Stomach (tissue), 19 donors: ENCODE data around the gene RMC1. TPM values are rescaled to one million over a fixed set of nuclear protein-coding genes. Genes with fewer than 3 reads are reported as not detected.

Experiments used
- DNase-seq, 2 donors: peaks; one replicate each; pipeline versions ENCODE4 v3.0.0 to v3.0.0-alpha.2; 2013 to 2019
- H3K27ac ChIP-seq, 5 donors: fragments of 200-600 bp in 4 of 5; sonication (generic) in 4 of 5; one replicate each; pipeline ENCODE4 v1.5.1; 2013 to 2019; ENCODE audit warnings: mild to moderate bottlenecking in 1 of 5, moderate library complexity in 1 of 5
- H3K27me3 ChIP-seq, 3 donors: fragments of 200-600 bp; sonication (generic); one replicate each; pipeline ENCODE4 v1.5.1; 2017 to 2019; ENCODE audit warnings: mixed run types in 1 of 3
- H3K36me3 ChIP-seq, 4 donors: fragments of 200-600 bp; sonication (generic); 1 replicate in 3 of 4; 2 replicates in 1 of 4; pipeline ENCODE4 v1.5.1; 2016 to 2019
- H3K4me1 ChIP-seq, 4 donors: fragments of 200-600 bp; sonication (generic); one replicate each; pipeline ENCODE4 v1.5.1; 2016 to 2019
- H3K4me3 ChIP-seq, 4 donors: fragments of 200-600 bp; sonication (generic) in 3 of 4; one replicate each; pipeline ENCODE4 v1.5.1; 2016 to 2019; ENCODE audit warnings: mild to moderate bottlenecking in 1 of 4
- H3K9me3 ChIP-seq, 4 donors: fragments of 200-600 bp; sonication (generic); one replicate each; pipeline ENCODE4 v1.5.1; 2016 to 2019
- EP300 ChIP-seq: sonication (generic); formaldehyde crosslinking; IDR thresholded peaks from one replicate; pipeline ENCODE4 v1.6.1; 2017; ENCODE audit warnings: antibody characterized with exemption
- POLR2A ChIP-seq, 4 donors: fragments of 450-650 bp; IDR thresholded peaks; one replicate each; pipeline ENCODE4 v1.6.1; 2016; ENCODE audit warnings: antibody characterized with exemption in 4 of 4, control low read depth in 2 of 4, mild to moderate bottlenecking in 1 of 4, moderate library complexity in 1 of 4
- POLR2AphosphoS5 ChIP-seq, 3 donors: sonication (generic); formaldehyde crosslinking; IDR thresholded peaks; one replicate each; pipeline ENCODE4 v1.6.1; 2016; ENCODE audit warnings: antibody characterized with exemption in 3 of 3
- WGBS, 5 donors: extraction: QIAGEN DNeasy Blood & Tissue Kit in 3 of 5; methylation state at CpG; one replicate each; pipeline versions ENCODE4 v1.1.5 to v1.1.7; 2013 to 2018; 5-methylcytosine and 5-hydroxymethylcytosine counted together
- intact Hi-C: fragments of 100-400 bp; cut with DNase I; formaldehyde crosslinking; loops from one replicate; pipeline ENCODE4 v1.15.1; 2023; ENCODE audit warnings: low total_unique reads
- long read RNA-seq, 10 donors: transcript quantifications; one replicate each; lab custom pipeline, GENCODE V29; 2026
- polyA plus RNA-seq, 3 donors: library from polyadenylated mRNA; stranded (reverse); fragments of 200-250 nt; gene quantifications; one replicate each; pipeline ENCODE4 v1.2.3, GENCODE V29; 2013
- total RNA-seq, 5 donors: library from RNA; depleted of rRNA; stranded (reverse); fragments of >200 nt; gene quantifications; one replicate each; pipeline versions ENCODE4 v1.1.0 to v1.2.3, GENCODE V29; 2014 to 2016
- TF ChIP-seq, protein P1 (sequence below), 7 experiments: fragments of 450-650 bp in 4 of 7; fragments of 200-600 bp in 3 of 7; sonication (generic) in 3 of 7; IDR thresholded peaks; one replicate each; pipeline ENCODE4 v1.5.1; 2016 to 2019; ENCODE audit warnings: antibody characterized with exemption in 7 of 7, control low read depth in 2 of 7, mild to moderate bottlenecking in 1 of 7
- donor health status: healthy with polysubstance abuse.
- donor health status: Bipolar disorder and iron deficiency.
- donor health status: healthy.

Gene RMC1
- total RNA-seq (10 to 100 TPM in 4 of 5 donors, under 1 TPM in 1; 0.87 to 39.5 (median 25.7) TPM), polyA plus RNA-seq (10 to 100 TPM; 29.2 to 41.2 (median 35.6) TPM)
- long read RNA-seq, donor 1, partial matches to known transcripts: 0 of 1 reads
- long read RNA-seq, donor 1, other reads (novel, unspliced or antisense): 0 of 1 reads
- long read RNA-seq, donor 2, partial matches to known transcripts: 0 of 2 reads
- long read RNA-seq, donor 2, other reads (novel, unspliced or antisense): 0 of 2 reads
- long read RNA-seq, donor 3, partial matches to known transcripts: 0 of 3 reads
- long read RNA-seq, donor 3, other reads (novel, unspliced or antisense): 0 of 3 reads
- long read RNA-seq, donor 4: 0 reads
- long read RNA-seq, donor 5, partial matches to known transcripts: 5 of 8 reads
- long read RNA-seq, donor 5, other reads (novel, unspliced or antisense): 0 of 8 reads
- long read RNA-seq, donor 6, transcript RMC1-201 (20 exons, 2,162 nt): major isoform, 6 of 8 reads
- long read RNA-seq, donor 6, partial matches to known transcripts: 0 of 8 reads
- long read RNA-seq, donor 6, other reads (novel, unspliced or antisense): 0 of 8 reads
- long read RNA-seq, donor 7, partial matches to known transcripts: 0 of 3 reads
- long read RNA-seq, donor 7, other reads (novel, unspliced or antisense): 0 of 3 reads
- long read RNA-seq, donor 8, partial matches to known transcripts: 21 of 25 reads
- long read RNA-seq, donor 8, other reads (novel, unspliced or antisense): 0 of 25 reads
- long read RNA-seq, donor 9: 0 reads
- long read RNA-seq, donor 10, partial matches to known transcripts: 0 of 2 reads
- long read RNA-seq, donor 10, other reads (novel, unspliced or antisense): 0 of 2 reads

DNA sequence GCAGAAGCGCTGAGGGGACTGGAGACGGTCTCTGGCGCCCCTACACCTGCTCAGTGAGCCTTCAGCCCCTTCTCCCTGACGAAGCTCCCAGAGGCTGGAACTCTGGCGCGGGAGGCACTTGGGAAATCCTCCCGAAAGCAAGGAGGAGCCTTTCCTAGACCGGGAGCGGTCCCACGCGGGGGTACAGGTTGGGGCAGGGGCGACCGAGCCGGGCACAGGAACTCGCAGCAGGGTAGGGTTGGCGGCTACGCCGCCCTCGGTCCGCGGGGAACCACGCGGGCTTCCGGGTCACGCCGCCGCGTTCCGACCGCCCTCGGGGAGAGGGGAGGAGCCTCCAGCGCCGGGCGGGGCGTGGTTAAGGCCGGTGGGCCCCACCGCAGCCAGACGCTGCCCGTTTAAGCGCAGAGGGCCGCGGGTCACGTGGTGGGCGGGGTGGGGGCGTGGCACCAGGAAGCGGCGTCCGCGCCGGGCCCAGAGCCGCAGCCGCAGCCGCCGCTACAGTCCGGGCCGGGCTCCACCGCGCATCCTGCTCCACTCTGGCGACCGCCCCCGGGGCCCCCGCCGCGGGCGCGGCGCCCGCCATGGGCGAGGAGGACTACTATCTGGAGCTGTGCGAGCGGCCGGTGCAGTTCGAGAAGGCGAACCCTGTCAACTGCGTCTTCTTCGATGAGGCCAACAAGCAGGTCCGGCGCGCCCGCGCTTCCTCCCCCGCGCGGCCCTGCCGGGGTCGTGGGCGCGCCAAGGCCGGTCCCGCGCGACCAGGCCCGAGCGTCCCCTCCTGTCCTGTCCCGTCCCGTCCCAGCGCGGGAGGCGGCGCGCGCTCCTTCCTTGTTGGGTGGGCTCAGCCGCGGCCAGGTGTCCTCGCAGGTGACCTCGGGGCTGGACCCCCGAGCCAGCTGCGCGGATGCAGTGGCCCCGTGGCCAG, at the start of gene RMC1:
RMC1 (plus strand) TSS at position 474 of the 925 bp plus-strand sequence; CDS start at position 582, 108 bp downstream.
- WGBS, 5 donors: 0 to 1% (median 0%) methylated on average over 22 to 110 of the region's 110 CpGs
- DNase-seq: peak; percentile 98
- intact Hi-C loops: no loop called here
- H3K4me1 ChIP-seq: peaks cover 18 to 61% (median 39%) of the 10 kb centered on the region in 4 donors
- peak within 1 kb of the TSS; percentile 92 to 97 (median 94) for H3K27ac ChIP-seq
- peak within 1 kb of the TSS; percentile 61 to 99 (median 85) for H3K4me3 ChIP-seq
- TF ChIP-seq EP300 (no peak), POLR2AphosphoS5 (IDR thresholded peaks at IDR 0.05) (peak; percentile 47 to 90 (median 76)), POLR2A (IDR thresholded peaks at IDR 0.05) (peak in 1 of 4 donors; percentile 67)
- TF ChIP-seq, protein P1, sequence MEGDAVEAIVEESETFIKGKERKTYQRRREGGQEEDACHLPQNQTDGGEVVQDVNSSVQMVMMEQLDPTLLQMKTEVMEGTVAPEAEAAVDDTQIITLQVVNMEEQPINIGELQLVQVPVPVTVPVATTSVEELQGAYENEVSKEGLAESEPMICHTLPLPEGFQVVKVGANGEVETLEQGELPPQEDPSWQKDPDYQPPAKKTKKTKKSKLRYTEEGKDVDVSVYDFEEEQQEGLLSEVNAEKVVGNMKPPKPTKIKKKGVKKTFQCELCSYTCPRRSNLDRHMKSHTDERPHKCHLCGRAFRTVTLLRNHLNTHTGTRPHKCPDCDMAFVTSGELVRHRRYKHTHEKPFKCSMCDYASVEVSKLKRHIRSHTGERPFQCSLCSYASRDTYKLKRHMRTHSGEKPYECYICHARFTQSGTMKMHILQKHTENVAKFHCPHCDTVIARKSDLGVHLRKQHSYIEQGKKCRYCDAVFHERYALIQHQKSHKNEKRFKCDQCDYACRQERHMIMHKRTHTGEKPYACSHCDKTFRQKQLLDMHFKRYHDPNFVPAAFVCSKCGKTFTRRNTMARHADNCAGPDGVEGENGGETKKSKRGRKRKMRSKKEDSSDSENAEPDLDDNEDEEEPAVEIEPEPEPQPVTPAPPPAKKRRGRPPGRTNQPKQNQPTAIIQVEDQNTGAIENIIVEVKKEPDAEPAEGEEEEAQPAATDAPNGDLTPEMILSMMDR (IDR thresholded peaks at IDR 0.05): peak in 1 of 7 experiments; percentile 27
- H3K27me3 ChIP-seq: no peaks in the 10 kb centered on the region
- H3K9me3 ChIP-seq: no peaks in the 10 kb centered on the region
- peaks cover 0 to 22% (median 20%) of the 10 kb centered on the region in 4 donors for H3K36me3 ChIP-seq

DNA sequence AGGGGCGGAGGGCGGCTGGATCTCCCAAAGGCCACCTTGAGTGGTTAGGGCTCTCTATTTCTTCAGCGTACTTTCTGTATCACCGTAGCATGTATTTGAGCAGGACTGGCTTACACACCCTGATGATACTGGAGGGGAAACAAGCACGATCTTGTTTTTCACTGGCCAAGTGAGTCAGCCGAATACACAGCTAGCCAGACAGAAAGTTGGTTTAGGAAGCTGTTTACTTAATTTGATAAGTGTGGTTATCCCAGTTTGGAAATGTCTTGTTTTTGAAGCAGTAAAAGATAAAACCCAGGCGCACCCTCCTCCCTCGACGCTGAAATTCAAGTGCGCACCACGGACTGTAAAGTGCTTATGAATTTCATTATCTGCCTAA, 49.6 kb upstream of the RMC1 start:
- peaks cover 32 to 61% (median 47%) of the 10 kb centered on the region in 4 donors for H3K4me1 ChIP-seq
- WGBS, 5 donors: 1 to 3% (median 2%) methylated on average over 9 to 11 of the region's 11 CpGs
- H3K36me3 ChIP-seq: peaks cover 0 to 15% (median 5%) of the 10 kb centered on the region in 4 donors
- H3K27ac ChIP-seq: peak overlapping the region; percentile 93 to 98 (median 97)
- no peaks in the 10 kb centered on the region for H3K9me3 ChIP-seq
- H3K27me3 ChIP-seq: no peaks in the 10 kb centered on the region
- peak in 2 of 3 donors; percentile 45 to 65 for TF ChIP-seq POLR2AphosphoS5 (IDR thresholded peaks at IDR 0.05)
- TF ChIP-seq, protein P1 (IDR thresholded peaks at IDR 0.05): no peak
- TF ChIP-seq EP300: no peak
- H3K4me3 ChIP-seq: peak overlapping the region; percentile 69 to 95 (median 90)
- peak in 1 of 2 donors; percentile 69 for DNase-seq
- intact Hi-C loops: no loop called here

DNA sequence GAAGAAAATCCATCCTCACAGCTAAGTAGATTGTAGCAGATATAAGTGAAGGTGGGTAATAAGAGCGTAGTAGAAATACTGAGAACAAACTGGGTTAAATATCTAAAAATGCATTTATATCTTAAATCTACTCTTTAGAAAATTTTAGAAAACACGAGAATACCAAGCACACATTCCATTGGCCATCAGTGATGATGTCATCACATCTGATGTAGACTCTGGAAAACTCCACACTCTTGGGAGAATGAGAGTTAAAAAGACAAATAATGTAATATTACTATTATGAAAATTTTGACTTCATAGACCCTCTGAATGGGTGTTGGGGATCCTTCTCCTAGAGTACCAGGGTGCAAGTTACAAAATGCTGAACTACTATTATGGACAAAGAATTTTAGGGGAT, 46.5 kb upstream of the RMC1 start:
- no peak for DNase-seq
- WGBS, 5 donors: 92 to 95% (median 92%) methylated on average over 2 of the region's 2 CpGs
- Histone ChIP-seq H3K4me3 (no peak overlapping the region), H3K27ac (no peak overlapping the region), H3K4me1 (peaks cover 56 to 89% (median 75%) of the 10 kb centered on the region in 4 donors), H3K9me3 (no peaks in the 10 kb centered on the region), H3K27me3 (no peaks in the 10 kb centered on the region), H3K36me3 (peaks cover 0 to 15% (median 5%) of the 10 kb centered on the region in 4 donors)
- intact Hi-C loops: no loop called here
- no peak for TF ChIP-seq POLR2A (IDR thresholded peaks at IDR 0.05)
- no peak for TF ChIP-seq POLR2AphosphoS5 (IDR thresholded peaks at IDR 0.05)

DNA sequence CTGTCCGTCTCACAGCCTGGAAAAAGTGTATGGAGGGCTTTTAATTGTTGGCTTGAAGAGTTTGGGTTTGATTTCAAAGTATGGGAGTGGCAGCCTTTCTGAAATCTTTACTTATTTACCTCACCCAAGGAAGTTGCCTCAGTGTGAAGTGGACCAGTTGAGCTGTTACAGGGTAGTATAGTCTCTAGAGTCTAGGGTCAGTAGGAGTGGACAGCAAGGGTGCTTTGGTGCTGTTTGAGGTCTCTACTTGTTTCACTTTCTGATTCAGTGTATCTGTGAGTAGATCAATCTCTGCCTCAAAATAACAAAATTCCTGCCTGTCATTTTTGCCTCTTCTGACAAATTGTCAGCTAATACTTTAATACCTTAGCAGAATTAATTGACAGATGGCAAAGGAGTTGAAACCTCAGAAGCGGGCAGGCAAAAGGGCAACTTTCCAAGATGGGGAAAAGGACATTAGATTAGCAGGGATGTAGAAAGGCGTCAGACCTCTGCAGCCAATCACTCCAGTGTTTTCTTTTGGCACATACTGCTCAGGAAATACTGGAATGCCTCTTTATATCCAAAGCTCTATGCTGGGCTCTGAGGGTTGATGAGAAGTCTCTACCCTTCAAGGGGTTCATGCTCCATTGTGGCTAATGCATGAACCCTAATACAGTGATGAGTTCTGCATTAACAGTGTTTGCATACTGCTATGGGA, 44.3 kb upstream of the RMC1 start:
- Histone ChIP-seq H3K36me3 (peaks cover 13 to 35% (median 24%) of the 10 kb centered on the region in 4 donors), H3K27me3 (no peaks in the 10 kb centered on the region), H3K4me3 (no peak overlapping the region), H3K9me3 (no peaks in the 10 kb centered on the region), H3K27ac (no peak overlapping the region), H3K4me1 (peaks cover 50 to 84% (median 67%) of the 10 kb centered on the region in 4 donors)
- TF ChIP-seq POLR2A (IDR thresholded peaks at IDR 0.05) (no peak), POLR2AphosphoS5 (IDR thresholded peaks at IDR 0.05) (no peak), EP300 (no peak)
- TF ChIP-seq, protein P1 (IDR thresholded peaks at IDR 0.05): no peak
- intact Hi-C loops: no loop called here
- WGBS, 5 donors: 49 to 62% (median 54%) methylated on average over 3 of the region's 3 CpGs
- DNase-seq: no peak
